B cell (primary cell): ENCODE measurements around the gene MDFIC2. TPM values are rescaled to one million over a fixed set of nuclear protein-coding genes. Genes with fewer than 3 reads are reported as not detected.

Source experiments
- ATAC-seq: fragments of 200-7000 bp; cut with Tn5 transposase; one replicate; pipeline ENCODE4 v1.10.0; 2021; ENCODE audit warnings: low read depth, mild to moderate bottlenecking, moderate number of reproducible peaks, moderate library complexity
- CTCF ChIA-PET: fragments of 350-600 bp; sonication (Branson Sonifier 250); formaldehyde crosslinking; loops from one replicate; lab custom pipeline; 2021; ENCODE audit warnings: antibody characterized with exemption, inconsistent platforms; lab: Charles Lee
- POLR2A ChIA-PET: fragments of 350-600 bp; sonication (Branson Sonifier 250); formaldehyde crosslinking; loops from one replicate; lab custom pipeline; 2021; ENCODE audit warnings: antibody characterized with exemption; lab: Charles Lee
- DNase-seq: peaks from one replicate; pipeline ENCODE4 v3.0.0; 2013
- H2AFZ ChIP-seq: 2 replicates; pipeline ENCODE4 v1.6.1; 2012; ENCODE audit warnings: mild to moderate bottlenecking, low read depth, low read length; ENCODE audit not compliant: insufficient read depth, poor library complexity, severe bottlenecking
- H3K27ac ChIP-seq, 2 donors: 1 replicate in 1 of 2; 2 replicates in 1 of 2; pipeline ENCODE4 v1.5.1; 2012 to 2013; ENCODE audit warnings: low read length in 2 of 2, mild to moderate bottlenecking in 2 of 2, moderate library complexity in 1 of 2
- H3K27me3 ChIP-seq, 4 experiments: fragments of 200-600 bp in 1 of 4; sonication (generic) in 1 of 4; replicated peaks in 1 of 4; 1 replicate in 2 of 4; 2 replicates in 2 of 4; pipeline versions ENCODE4 v1.6.1 to v1.7.0; 2013 to 2016; ENCODE audit warnings: low read length in 3 of 4, mild to moderate bottlenecking in 2 of 4, mixed read lengths in 1 of 4, moderate library complexity in 1 of 4; ENCODE audit not compliant: insufficient read depth in 4 of 4, control insufficient read depth in 3 of 4; ENCODE audit errors: control extremely low read depth in 1 of 4
- H3K36me3 ChIP-seq, 2 experiments: replicated peaks in 1 of 2; 1 replicate in 1 of 2; 2 replicates in 1 of 2; pipeline versions ENCODE4 v1.6.1 to v1.7.1; 2013; ENCODE audit warnings: low read length in 1 of 2; ENCODE audit not compliant: insufficient read depth in 2 of 2, control insufficient read depth in 1 of 2; ENCODE audit errors: control extremely low read depth in 1 of 2, extremely low read depth in 1 of 2
- H3K4me1 ChIP-seq, 2 donors: fragments of 200-600 bp in 1 of 2; sonication (generic) in 1 of 2; 1 replicate in 1 of 2; 2 replicates in 1 of 2; pipeline versions ENCODE4 v1.5.1 to v1.6.1; 2013 to 2017; ENCODE audit warnings: low read length in 2 of 2; ENCODE audit not compliant: control insufficient read depth in 2 of 2, insufficient read depth in 2 of 2
- H3K4me2 ChIP-seq: replicated peaks from 2 replicates; pipeline ENCODE3; 2012; ENCODE audit warnings: mild to moderate bottlenecking, low read depth, low read length; ENCODE audit not compliant: poor library complexity, severe bottlenecking
- H3K4me3 ChIP-seq, 5 experiments: fragments of 200-600 bp in 1 of 5; sonication (generic) in 1 of 5; 1 replicate in 3 of 5; 2 replicates in 2 of 5; pipeline versions ENCODE4 v1.5.1 to v1.7.0; 2011 to 2016; ENCODE audit warnings: low read length in 4 of 5, mild to moderate bottlenecking in 4 of 5, low read depth in 2 of 5, control low read depth in 1 of 5, moderate library complexity in 1 of 5; ENCODE audit not compliant: insufficient read depth in 1 of 5; ENCODE audit errors: control extremely low read depth in 1 of 5, extremely low read depth in 1 of 5
- H3K79me2 ChIP-seq: fragments of 200-600 bp; sonication (generic); one replicate; pipeline ENCODE4 v1.6.0; 2016; ENCODE audit warnings: low read length; ENCODE audit not compliant: control insufficient read depth, insufficient read depth
- H3K9ac ChIP-seq: fragments of 200-600 bp; sonication (generic); 2 replicates; pipeline ENCODE4 v1.6.1; 2017; ENCODE audit warnings: mild to moderate bottlenecking, low read length, moderate library complexity
- H3K9me3 ChIP-seq, 3 donors: one replicate each; pipeline versions ENCODE4 v1.6.1 to v1.7.1; 2013; ENCODE audit warnings: low read length in 2 of 3; ENCODE audit not compliant: control insufficient read depth in 2 of 3, insufficient read depth in 1 of 3; ENCODE audit errors: control extremely low read depth in 1 of 3
- H4K20me1 ChIP-seq: 2 replicates; pipeline ENCODE4 v1.6.0; 2012; ENCODE audit warnings: mild to moderate bottlenecking, low read length; ENCODE audit not compliant: insufficient read depth, control insufficient read depth, poor library complexity, severe bottlenecking
- H3K27ac Mint-ChIP-seq: one replicate; pipeline ENCODE4 v1.8.0; 2021; ENCODE audit warnings: mixed read lengths
- H3K27me3 Mint-ChIP-seq: one replicate; pipeline ENCODE4 v1.8.0; 2021; ENCODE audit warnings: mixed read lengths
- H3K4me1 Mint-ChIP-seq: one replicate; pipeline ENCODE4 v1.8.0; 2021; ENCODE audit warnings: mixed read lengths
- H3K4me3 Mint-ChIP-seq: one replicate; pipeline ENCODE4 v1.8.0; 2021; ENCODE audit warnings: mixed read lengths
- H3K9me3 Mint-ChIP-seq: one replicate; pipeline ENCODE4 v1.8.0; 2022; ENCODE audit warnings: mixed read lengths; ENCODE audit not compliant: insufficient read depth
- EZH2 ChIP-seq: IDR thresholded peaks from 2 replicates; pipeline ENCODE4 v1.6.1; 2012; ENCODE audit warnings: borderline replicate concordance, low read depth, mild to moderate bottlenecking, moderate library complexity, low read length; ENCODE audit not compliant: insufficient read depth, poor library complexity, severe bottlenecking
- WGBS: methylation state at CpG from one replicate; pipeline ENCODE4 v1.1.5; 2013; ENCODE audit warnings: missing lambda C conversion rate; ENCODE audit not compliant: insufficient coverage; 5-methylcytosine and 5-hydroxymethylcytosine counted together
- intact Hi-C: fragments of 100-400 bp; cut with micrococcal nuclease; formaldehyde crosslinking; loops from one replicate; pipeline ENCODE4 v1.10.0; 2022
- polyA plus RNA-seq: library from polyadenylated mRNA; depleted of rRNA; stranded (reverse); fragments of >200 nt; gene quantifications from 2 replicates; pipeline ENCODE4 v1.2.3, GENCODE V29; 2012
- total RNA-seq, 2 donors: library from RNA; stranded (reverse); fragments of 120-200 nt in 1 of 2; gene quantifications; 1 replicate in 1 of 2; 2 replicates in 1 of 2; pipeline versions ENCODE4 v1.2.3 to v1.2.4, GENCODE V29; 2013 to 2022
- TF ChIP-seq, protein P1 (sequence below): fragments of 200-600 bp; IDR thresholded peaks from one replicate; pipeline ENCODE4 v1.8.0; 2022; ENCODE audit warnings: antibody characterized with exemption, mild to moderate bottlenecking

The MDFIC2 gene
- total and polyA plus RNA-seq, 2 donors (not counting 1 experiment from before 2014, with no cell fraction given): not detected

DNA sequence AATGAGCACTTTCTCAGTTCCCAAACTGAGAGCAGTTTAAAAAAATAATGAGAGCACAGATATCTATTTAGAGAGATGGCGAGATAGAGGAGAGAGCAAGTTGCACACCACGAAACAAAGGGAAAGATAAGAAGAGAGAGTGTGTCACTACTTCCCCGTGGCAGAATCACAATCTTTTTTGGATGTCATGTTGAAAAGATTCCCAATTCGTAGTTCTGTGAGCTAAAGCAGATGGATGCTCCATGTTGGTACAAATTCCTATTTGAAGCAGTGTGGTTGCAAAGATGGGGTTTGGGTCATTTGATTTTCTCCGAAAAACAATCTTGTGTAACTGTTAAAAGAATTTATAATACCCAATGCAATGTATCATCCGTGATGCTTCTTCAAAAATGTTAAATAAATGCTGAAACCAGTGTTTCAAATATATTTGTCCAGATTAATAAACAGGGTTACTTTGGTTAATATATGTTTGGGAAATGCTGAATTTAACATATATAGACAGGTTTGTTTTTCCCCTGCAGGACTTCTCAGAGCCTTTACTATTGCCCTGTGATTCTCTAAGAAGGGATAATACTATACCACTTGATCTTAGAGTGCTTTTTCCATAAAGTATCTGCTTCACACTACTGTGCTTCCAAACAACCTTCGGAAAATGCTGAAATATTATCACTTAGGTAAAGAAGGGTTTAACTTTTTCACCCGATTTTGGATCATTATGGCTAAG, 128.5 kb downstream of the MDFIC2 start:
- peaks cover 17 to 18% of the 10 kb centered on the region in 2 donors for H3K4me1 ChIP-seq
- no peak for TF ChIP-seq EZH2
- TF ChIP-seq, protein P1, sequence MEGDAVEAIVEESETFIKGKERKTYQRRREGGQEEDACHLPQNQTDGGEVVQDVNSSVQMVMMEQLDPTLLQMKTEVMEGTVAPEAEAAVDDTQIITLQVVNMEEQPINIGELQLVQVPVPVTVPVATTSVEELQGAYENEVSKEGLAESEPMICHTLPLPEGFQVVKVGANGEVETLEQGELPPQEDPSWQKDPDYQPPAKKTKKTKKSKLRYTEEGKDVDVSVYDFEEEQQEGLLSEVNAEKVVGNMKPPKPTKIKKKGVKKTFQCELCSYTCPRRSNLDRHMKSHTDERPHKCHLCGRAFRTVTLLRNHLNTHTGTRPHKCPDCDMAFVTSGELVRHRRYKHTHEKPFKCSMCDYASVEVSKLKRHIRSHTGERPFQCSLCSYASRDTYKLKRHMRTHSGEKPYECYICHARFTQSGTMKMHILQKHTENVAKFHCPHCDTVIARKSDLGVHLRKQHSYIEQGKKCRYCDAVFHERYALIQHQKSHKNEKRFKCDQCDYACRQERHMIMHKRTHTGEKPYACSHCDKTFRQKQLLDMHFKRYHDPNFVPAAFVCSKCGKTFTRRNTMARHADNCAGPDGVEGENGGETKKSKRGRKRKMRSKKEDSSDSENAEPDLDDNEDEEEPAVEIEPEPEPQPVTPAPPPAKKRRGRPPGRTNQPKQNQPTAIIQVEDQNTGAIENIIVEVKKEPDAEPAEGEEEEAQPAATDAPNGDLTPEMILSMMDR: no peak
- DNase-seq (no peak), ATAC-seq (no peak)
- no peaks in the 10 kb centered on the region for H3K9me3 Mint-ChIP-seq
- no peaks in the 10 kb centered on the region for H3K36me3 ChIP-seq
- no peaks in the 10 kb centered on the region for H4K20me1 ChIP-seq
- POLR2A ChIA-PET: no interaction called here
- no peak overlapping the region for H3K27ac ChIP-seq
- no peaks in the 10 kb centered on the region for H3K79me2 ChIP-seq
- WGBS: 66% methylated on average over 3 of the region's 8 CpGs
- H3K27me3 Mint-ChIP-seq: peaks cover 13% of the 10 kb centered on the region
- H3K27ac Mint-ChIP-seq: no peak overlapping the region
- H3K27me3 ChIP-seq: peaks cover 0 to 7% (median 3%) of the 10 kb centered on the region in 4 experiments
- H3K4me2 ChIP-seq: no peak overlapping the region
- intact Hi-C loops: no loop called here
- H3K9ac ChIP-seq: no peak overlapping the region
- CTCF ChIA-PET: no interaction called here
- peaks cover 20% of the 10 kb centered on the region for H3K4me1 Mint-ChIP-seq
- H3K4me3 ChIP-seq: no peak overlapping the region
- H2AFZ ChIP-seq: no peak overlapping the region
- H3K9me3 ChIP-seq: peaks cover 0 to 1% (median 0%) of the 10 kb centered on the region in 3 donors
- H3K4me3 Mint-ChIP-seq: no peak overlapping the region

DNA sequence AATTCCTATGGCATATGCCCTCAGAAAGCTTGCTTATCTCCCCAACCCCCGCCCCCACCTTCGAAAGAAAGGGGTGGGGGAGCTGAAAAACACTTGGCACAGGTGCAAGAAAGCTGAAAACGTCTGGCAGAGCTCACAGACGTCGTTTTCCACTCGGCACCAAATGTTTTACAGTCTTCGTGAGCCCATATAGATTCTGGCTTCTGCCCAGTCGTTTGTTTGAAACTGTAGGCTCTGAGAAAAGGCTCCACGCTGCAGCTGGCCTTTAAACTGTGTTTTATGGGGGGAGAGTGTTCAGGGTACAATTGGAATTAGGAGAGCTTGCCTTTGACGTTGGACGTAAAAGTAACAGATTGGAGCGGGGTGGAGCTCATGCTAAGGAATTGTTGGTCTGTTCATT, 130.3 kb downstream of the MDFIC2 start:
- no peak overlapping the region for H3K4me2 ChIP-seq
- H3K79me2 ChIP-seq: no peaks in the 10 kb centered on the region
- no peak overlapping the region for H3K27ac Mint-ChIP-seq
- H3K4me3 Mint-ChIP-seq: no peak overlapping the region
- H3K9me3 Mint-ChIP-seq: no peaks in the 10 kb centered on the region
- no peak overlapping the region for H3K27ac ChIP-seq
- TF ChIP-seq EZH2: no peak
- TF ChIP-seq, protein P1: no peak
- H4K20me1 ChIP-seq: no peaks in the 10 kb centered on the region
- no peaks in the 10 kb centered on the region for H3K36me3 ChIP-seq
- WGBS: 55% methylated on average over 11 of the region's 12 CpGs
- intact Hi-C loops: no loop called here
- peaks cover 25% of the 10 kb centered on the region for H3K4me1 Mint-ChIP-seq
- no peak overlapping the region for H2AFZ ChIP-seq
- peaks cover 21 to 25% of the 10 kb centered on the region in 2 donors for H3K4me1 ChIP-seq
- DNase-seq: no peak
- POLR2A ChIA-PET: no interaction called here
- no peak for ATAC-seq
- H3K4me3 ChIP-seq: no peak overlapping the region
- CTCF ChIA-PET: no interaction called here
- H3K27me3 ChIP-seq: peaks cover 0 to 7% (median 3%) of the 10 kb centered on the region in 4 experiments
- H3K9me3 ChIP-seq: no peaks in the 10 kb centered on the region
- H3K27me3 Mint-ChIP-seq: peaks cover 13% of the 10 kb centered on the region
- H3K9ac ChIP-seq: no peak overlapping the region
